ENCODE results near the gene OST4.

GRCh38 chr2:27049422-27050280 lies 21.8 kb downstream of the OST4 start:
- TF ChIP-seq CTCF (IDR thresholded peaks at IDR 0.05; ENCODE audit: low read depth, low read length): no peak
- no peak for TF ChIP-seq EZH2phosphoT487 (IDR thresholded peaks at IDR 0.05; ENCODE audit: low read depth)
